GM12801 (cell line): ENCODE data around the gene ARID1B.

Experiments
- TF ChIP-seq, protein P1 (sequence below): IDR thresholded peaks from one replicate; pipeline ENCODE4 v1.5.1; 2011; ENCODE audit warnings: control low read depth; ENCODE audit not compliant: insufficient read length; ENCODE audit errors: extremely low read depth

ARID1B gene

DNA sequence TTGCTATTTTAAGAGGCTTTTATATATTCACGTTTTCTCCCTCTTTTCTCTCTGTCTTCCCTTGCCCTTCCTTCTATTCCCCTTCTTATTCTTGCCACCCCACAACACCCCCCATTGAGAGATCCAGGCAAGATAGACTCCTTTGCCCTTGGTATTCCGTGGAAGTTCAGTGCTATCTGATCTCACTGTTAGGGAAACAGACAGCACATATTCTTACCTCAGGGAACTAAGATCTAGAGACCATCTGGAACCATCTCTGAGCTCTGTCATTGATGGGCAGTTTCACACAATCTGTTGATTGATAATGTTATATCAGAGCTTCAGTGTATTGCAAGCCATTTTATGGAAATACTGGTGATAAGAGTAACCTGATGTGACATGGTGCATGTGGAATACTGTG is 228.8 kb downstream of the ARID1B start:
- TF ChIP-seq, protein P1, sequence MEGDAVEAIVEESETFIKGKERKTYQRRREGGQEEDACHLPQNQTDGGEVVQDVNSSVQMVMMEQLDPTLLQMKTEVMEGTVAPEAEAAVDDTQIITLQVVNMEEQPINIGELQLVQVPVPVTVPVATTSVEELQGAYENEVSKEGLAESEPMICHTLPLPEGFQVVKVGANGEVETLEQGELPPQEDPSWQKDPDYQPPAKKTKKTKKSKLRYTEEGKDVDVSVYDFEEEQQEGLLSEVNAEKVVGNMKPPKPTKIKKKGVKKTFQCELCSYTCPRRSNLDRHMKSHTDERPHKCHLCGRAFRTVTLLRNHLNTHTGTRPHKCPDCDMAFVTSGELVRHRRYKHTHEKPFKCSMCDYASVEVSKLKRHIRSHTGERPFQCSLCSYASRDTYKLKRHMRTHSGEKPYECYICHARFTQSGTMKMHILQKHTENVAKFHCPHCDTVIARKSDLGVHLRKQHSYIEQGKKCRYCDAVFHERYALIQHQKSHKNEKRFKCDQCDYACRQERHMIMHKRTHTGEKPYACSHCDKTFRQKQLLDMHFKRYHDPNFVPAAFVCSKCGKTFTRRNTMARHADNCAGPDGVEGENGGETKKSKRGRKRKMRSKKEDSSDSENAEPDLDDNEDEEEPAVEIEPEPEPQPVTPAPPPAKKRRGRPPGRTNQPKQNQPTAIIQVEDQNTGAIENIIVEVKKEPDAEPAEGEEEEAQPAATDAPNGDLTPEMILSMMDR: no peak

DNA sequence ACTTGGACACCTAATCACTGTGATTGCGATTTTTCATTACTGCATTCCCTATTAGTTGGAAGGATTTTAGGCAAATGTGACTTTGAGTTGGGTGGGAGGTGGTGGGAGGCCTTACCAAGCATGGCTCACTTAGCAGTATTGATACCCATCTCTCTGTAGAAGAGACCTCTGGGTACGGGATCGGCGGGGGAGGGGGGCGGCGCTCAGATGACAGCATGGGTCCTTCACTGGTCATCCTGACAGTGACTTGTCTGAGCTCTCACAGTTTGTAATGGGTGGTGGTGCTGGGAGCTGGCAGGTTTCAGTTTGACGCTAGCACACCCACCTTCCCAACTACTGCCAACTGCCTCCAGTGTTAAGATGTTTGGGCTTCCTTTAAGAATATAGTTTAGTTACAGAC is 231.4 kb downstream of the ARID1B start:
- TF ChIP-seq, protein P1: no peak

DNA sequence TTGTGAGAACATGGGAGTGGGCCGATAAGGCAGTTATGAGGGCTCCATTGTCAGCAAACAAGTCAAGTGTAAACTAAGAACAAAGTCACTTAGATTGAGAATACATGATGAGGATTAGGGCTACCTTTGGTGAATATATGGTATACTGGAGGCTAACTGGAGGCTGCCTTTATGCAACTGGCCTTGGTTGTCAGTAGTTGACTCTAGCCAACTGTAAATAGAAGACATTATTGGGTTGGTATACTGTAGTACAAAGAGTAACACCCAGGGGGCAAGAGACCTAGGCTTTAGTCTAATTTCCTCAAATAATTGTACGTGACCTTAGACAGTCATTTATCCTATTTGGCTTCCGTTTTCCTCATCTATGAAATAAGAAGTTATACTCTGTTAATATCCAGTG is 235.2 kb downstream of the ARID1B start:
- TF ChIP-seq, protein P1: no peak

DNA sequence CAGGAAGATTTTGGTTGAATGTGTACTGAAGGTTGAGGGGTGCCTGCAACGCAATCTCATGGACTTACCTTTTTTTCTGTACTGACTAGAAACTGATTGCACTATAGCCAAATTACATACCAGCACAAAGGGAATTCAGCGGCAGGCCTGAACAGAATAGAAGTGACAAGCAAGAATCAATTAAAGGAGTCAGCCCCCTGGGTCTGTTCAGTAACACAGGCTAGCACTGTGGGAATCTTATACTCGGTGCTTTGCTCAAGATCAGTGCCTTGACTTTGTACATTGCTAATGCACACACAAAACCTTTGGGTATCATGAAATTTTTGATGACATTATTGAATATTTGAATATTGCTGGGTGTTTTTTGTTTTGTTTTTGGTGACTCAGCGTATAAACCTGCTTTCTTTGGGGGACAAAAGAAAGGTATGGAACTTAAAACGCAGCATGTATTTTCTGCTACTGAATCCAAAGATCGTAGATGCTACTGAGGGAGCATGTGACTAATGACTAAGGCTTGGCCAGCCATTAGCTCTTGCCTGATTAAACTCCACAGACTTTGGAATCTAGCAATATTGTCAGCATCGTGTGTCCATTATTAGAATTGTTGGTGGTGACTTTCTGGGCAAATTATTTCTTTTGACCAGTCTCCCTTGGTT is 236.6 kb downstream of the ARID1B start:
- TF ChIP-seq, protein P1: no peak

DNA sequence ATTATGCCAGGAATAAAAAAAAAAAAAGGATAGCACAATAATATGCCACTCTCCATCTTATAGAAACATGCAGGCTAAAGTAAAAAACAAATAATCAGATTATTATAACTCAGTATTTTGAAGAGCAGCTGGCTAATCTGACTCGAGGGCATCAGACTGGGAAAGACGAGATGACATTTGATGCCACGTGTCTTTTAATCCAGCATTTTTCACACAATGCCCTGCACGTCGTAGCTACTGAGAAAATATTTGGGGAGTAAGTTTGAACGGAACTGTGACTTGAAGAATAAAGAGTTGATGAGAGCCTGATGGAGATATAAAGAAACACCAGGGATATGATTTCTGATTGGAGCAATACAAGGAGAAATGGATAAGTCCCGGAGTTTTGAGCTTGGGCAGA is 237.7 kb downstream of the ARID1B start:
- TF ChIP-seq, protein P1: no peak

DNA sequence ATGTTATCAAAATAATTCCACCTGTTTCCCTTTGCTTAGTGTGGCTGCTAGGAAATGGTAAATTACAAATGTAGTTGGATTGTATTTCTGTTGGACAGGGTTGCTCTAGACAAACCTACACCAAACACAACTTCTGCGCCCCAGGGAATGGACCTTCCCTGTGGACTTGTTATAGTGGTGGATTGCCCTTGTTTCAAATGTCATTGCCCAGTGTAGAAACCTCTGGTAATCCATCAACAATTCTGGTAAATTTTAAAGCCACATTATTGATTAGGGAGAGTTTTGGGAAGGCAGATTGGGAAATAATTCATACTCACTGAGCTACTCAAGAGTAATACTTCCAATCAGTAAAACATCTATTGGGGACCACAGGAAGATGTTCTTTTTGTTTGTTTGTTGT is 239.8 kb downstream of the ARID1B start:
- TF ChIP-seq, protein P1: no peak

DNA sequence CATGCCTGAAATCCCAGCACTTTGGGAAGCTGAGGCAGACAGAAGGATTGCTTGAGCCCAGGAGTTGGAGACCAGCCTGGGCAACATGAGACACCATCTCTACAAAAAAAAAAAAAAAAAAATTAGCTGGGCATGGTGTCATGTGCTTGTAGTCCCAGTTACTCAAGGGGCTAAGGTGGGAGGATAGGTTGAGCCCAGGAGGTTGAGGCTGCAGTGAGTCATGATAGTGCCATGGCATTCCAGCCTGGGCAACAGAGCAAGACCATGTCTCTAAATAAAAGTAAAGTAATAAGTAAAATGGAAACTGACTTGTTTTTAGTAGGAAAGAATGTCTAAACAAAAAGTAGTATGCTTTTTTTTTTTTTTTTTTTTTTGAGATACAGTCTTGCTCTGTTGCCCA is 240.7 kb downstream of the ARID1B start:
- TF ChIP-seq, protein P1: no peak
